Measurements from ENCODE around the gene CFLAR.

GRCh38 chr2:201157694-201158093 is 41.7 kb downstream of the CFLAR start:
- no peak for TF ChIP-seq CTCF (IDR thresholded peaks at IDR 0.05)
- TF ChIP-seq POLR2A (IDR thresholded peaks at IDR 0.05): no peak

Measured in Peyer's patch (tissue), 4 donors.